CD14-positive monocyte (primary cell): ENCODE results near the gene CSMD2. TPM values are rescaled to one million over a fixed set of nuclear protein-coding genes. Genes with fewer than 3 reads are reported as not detected.

Source experiments
- DNase-seq, 3 donors: peaks; one replicate each; pipeline ENCODE4 v3.0.0-alpha.2; 2011 to 2022
- H2AFZ ChIP-seq: 2 replicates; pipeline ENCODE4 v1.6.0; 2012; ENCODE audit warnings: mild to moderate bottlenecking, low read depth, low read length, inconsistent platforms; ENCODE audit not compliant: insufficient read depth, poor library complexity, severe bottlenecking
- H3K27ac ChIP-seq, 2 donors: 1 replicate in 1 of 2; 2 replicates in 1 of 2; pipeline ENCODE4 v1.5.1; 2012 to 2013; ENCODE audit warnings: low read length in 2 of 2, control low read depth in 1 of 2, inconsistent platforms in 1 of 2, low read depth in 1 of 2, mild to moderate bottlenecking in 1 of 2
- H3K27me3 ChIP-seq, 2 donors: one replicate each; pipeline versions ENCODE4 v1.6.0 to v1.6.1; 2011 to 2013; ENCODE audit warnings: low read length in 2 of 2; ENCODE audit not compliant: control insufficient read depth in 2 of 2, insufficient read depth in 2 of 2
- H3K36me3 ChIP-seq, 2 donors: replicated peaks in 1 of 2; 1 replicate in 1 of 2; 2 replicates in 1 of 2; pipeline versions ENCODE4 v1.5.1 to v1.6.1; 2012 to 2013; ENCODE audit warnings: low read length in 2 of 2, control low read depth in 1 of 2, inconsistent platforms in 1 of 2, mild to moderate bottlenecking in 1 of 2; ENCODE audit not compliant: insufficient read depth in 2 of 2, control insufficient read depth in 1 of 2
- H3K4me1 ChIP-seq, 2 donors: 1 replicate in 1 of 2; 2 replicates in 1 of 2; pipeline versions ENCODE4 v1.5.1 to v1.6.1; 2012 to 2013; ENCODE audit warnings: low read length in 2 of 2, control low read depth in 1 of 2, inconsistent platforms in 1 of 2, mild to moderate bottlenecking in 1 of 2, moderate library complexity in 1 of 2; ENCODE audit not compliant: insufficient read depth in 2 of 2, control insufficient read depth in 1 of 2
- H3K4me2 ChIP-seq: replicated peaks from 2 replicates; pipeline ENCODE3; 2012; ENCODE audit warnings: low read length, moderate library complexity, mild to moderate bottlenecking; ENCODE audit not compliant: poor library complexity, severe bottlenecking; ENCODE audit errors: extremely low read depth
- H3K4me3 ChIP-seq, 3 experiments: fragments of 200-600 bp in 1 of 3; sonication (generic) in 1 of 3; replicated peaks in 1 of 3; 1 replicate in 2 of 3; 2 replicates in 1 of 3; pipeline ENCODE4 v1.5.1; 2011 to 2013; ENCODE audit warnings: low read length in 3 of 3, mild to moderate bottlenecking in 3 of 3, control low read depth in 2 of 3, low read depth in 2 of 3, inconsistent platforms in 1 of 3, moderate library complexity in 1 of 3
- H3K79me2 ChIP-seq: 2 replicates; pipeline ENCODE4 v1.6.0; 2012; ENCODE audit warnings: mild to moderate bottlenecking, control low read depth, inconsistent platforms, low read length, moderate library complexity; ENCODE audit not compliant: insufficient read depth
- H3K9ac ChIP-seq: 2 replicates; pipeline ENCODE4 v1.6.0; 2017; ENCODE audit warnings: low read length, mild to moderate bottlenecking; ENCODE audit not compliant: insufficient read depth, poor library complexity, severe bottlenecking
- H3K9me3 ChIP-seq, 2 donors: replicated peaks in 1 of 2; 1 replicate in 1 of 2; 2 replicates in 1 of 2; pipeline versions ENCODE4 v1.5.1 to v1.6.1; 2012 to 2013; ENCODE audit warnings: low read length in 2 of 2, control low read depth in 1 of 2; ENCODE audit not compliant: control insufficient read depth in 1 of 2, insufficient read depth in 1 of 2
- H4K20me1 ChIP-seq: 2 replicates; pipeline ENCODE4 v1.6.0; 2012; ENCODE audit warnings: mild to moderate bottlenecking, low read length, control low read depth, moderate library complexity; ENCODE audit not compliant: insufficient read depth
- H3K27ac Mint-ChIP-seq, 7 donors: one replicate each; pipeline ENCODE4 v1.8.0; 2020; ENCODE audit warnings: mild to moderate bottlenecking in 7 of 7, mixed read lengths in 7 of 7, moderate library complexity in 6 of 7, inconsistent platforms in 2 of 7
- H3K27me3 Mint-ChIP-seq, 3 donors: one replicate each; pipeline ENCODE4 v1.8.0; 2021 to 2022; ENCODE audit warnings: low read depth in 3 of 3, mild to moderate bottlenecking in 3 of 3, mixed read lengths in 3 of 3, moderate library complexity in 3 of 3, inconsistent platforms in 1 of 3
- H3K36me3 Mint-ChIP-seq, 2 donors: one replicate each; pipeline ENCODE4 v1.8.0; 2020; ENCODE audit warnings: mixed read lengths in 2 of 2, inconsistent platforms in 1 of 2, mild to moderate bottlenecking in 1 of 2
- H3K4me1 Mint-ChIP-seq: one replicate; pipeline ENCODE4 v1.8.0; 2020; ENCODE audit warnings: mild to moderate bottlenecking, mixed read lengths
- H3K4me3 Mint-ChIP-seq, 2 donors: one replicate each; pipeline ENCODE4 v1.8.0; 2020; ENCODE audit warnings: mild to moderate bottlenecking in 2 of 2, mixed read lengths in 2 of 2, moderate library complexity in 1 of 2
- H3K9me3 Mint-ChIP-seq, 7 donors: one replicate each; pipeline ENCODE4 v1.8.0; 2020 to 2022; ENCODE audit warnings: mixed read lengths in 7 of 7, mild to moderate bottlenecking in 6 of 7, moderate library complexity in 6 of 7, inconsistent platforms in 2 of 7
- WGBS: methylation state at CpG from one replicate; pipeline ENCODE4 v1.1.5; 2013; ENCODE audit warnings: missing lambda C conversion rate; ENCODE audit not compliant: insufficient coverage; 5-methylcytosine and 5-hydroxymethylcytosine counted together
- intact Hi-C, 2 donors: fragments of 100-400 bp; cut with micrococcal nuclease; formaldehyde crosslinking; loops; one replicate each; pipeline versions ENCODE4 v1.15.0 to v1.15.1; 2023
- polyA plus RNA-seq, 3 donors: library from polyadenylated mRNA; depleted of rRNA in 1 of 3; unstranded in 2 of 3; stranded (reverse) in 1 of 3; fragments of 300-500 nt in 2 of 3; fragments of >200 nt in 1 of 3; fragmentation: Illumina TruSeq in 2 of 3; gene quantifications; 1 replicate in 2 of 3; 2 replicates in 1 of 3; pipeline ENCODE4 v1.2.3, GENCODE V29; 2012 to 2021
- TF ChIP-seq, protein P1 (sequence below): fragments of 200-600 bp; IDR thresholded peaks from one replicate; pipeline ENCODE4 v1.8.0; 2022; ENCODE audit warnings: antibody characterized with exemption, mild to moderate bottlenecking

The CSMD2 gene
- polyA plus RNA-seq, 3 donors, result 0.04 TPM; not detected in 2

DNA sequence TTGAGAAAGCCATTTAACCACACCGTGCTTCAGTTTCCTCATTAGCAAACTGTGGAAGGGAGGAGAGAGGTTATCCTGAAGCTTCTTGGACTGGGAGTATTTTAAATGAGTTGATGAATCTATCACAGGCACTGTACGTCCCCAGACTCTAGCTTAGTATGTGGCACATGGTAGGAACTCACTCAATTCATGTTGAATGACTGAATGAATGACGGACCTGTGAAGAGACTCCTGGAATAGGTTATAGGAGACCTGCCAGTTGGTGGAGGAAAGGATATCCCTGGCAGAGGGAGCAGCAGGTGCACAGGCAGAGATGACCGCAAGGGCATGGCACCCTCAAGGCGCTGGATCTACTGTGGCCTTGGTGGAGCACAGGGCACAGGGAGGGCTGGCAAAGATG, 182.6 kb downstream of the CSMD2 start:
- H3K9me3 Mint-ChIP-seq, result peaks cover 0 to 1% (median 0%) of the 10 kb centered on the region in 7 donors
- Histone ChIP-seq H3K79me2 (no peaks in the 10 kb centered on the region), H3K9ac (no peak overlapping the region), H3K4me2 (no peak overlapping the region), H3K27me3 (no peaks in the 10 kb centered on the region), H3K9me3 (no peaks in the 10 kb centered on the region), H3K27ac (no peak overlapping the region), H3K36me3 (no peaks in the 10 kb centered on the region), H3K4me3 (no peak overlapping the region), H4K20me1 (no peaks in the 10 kb centered on the region), H3K4me1 (no peaks in the 10 kb centered on the region), H2AFZ (no peak overlapping the region)
- peaks cover 8 to 15% (median 11%) of the 10 kb centered on the region in 3 donors for H3K27me3 Mint-ChIP-seq
- intact Hi-C loops, result no loop called here
- no peaks in the 10 kb centered on the region for H3K36me3 Mint-ChIP-seq
- H3K27ac Mint-ChIP-seq, result no peak overlapping the region
- H3K4me3 Mint-ChIP-seq, result no peak overlapping the region
- DNase-seq, result no peak
- 86% methylated on average over 4 of the region's 5 CpGs for WGBS
- no peaks in the 10 kb centered on the region for H3K4me1 Mint-ChIP-seq
- TF ChIP-seq, protein P1, sequence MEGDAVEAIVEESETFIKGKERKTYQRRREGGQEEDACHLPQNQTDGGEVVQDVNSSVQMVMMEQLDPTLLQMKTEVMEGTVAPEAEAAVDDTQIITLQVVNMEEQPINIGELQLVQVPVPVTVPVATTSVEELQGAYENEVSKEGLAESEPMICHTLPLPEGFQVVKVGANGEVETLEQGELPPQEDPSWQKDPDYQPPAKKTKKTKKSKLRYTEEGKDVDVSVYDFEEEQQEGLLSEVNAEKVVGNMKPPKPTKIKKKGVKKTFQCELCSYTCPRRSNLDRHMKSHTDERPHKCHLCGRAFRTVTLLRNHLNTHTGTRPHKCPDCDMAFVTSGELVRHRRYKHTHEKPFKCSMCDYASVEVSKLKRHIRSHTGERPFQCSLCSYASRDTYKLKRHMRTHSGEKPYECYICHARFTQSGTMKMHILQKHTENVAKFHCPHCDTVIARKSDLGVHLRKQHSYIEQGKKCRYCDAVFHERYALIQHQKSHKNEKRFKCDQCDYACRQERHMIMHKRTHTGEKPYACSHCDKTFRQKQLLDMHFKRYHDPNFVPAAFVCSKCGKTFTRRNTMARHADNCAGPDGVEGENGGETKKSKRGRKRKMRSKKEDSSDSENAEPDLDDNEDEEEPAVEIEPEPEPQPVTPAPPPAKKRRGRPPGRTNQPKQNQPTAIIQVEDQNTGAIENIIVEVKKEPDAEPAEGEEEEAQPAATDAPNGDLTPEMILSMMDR, result no peak

DNA sequence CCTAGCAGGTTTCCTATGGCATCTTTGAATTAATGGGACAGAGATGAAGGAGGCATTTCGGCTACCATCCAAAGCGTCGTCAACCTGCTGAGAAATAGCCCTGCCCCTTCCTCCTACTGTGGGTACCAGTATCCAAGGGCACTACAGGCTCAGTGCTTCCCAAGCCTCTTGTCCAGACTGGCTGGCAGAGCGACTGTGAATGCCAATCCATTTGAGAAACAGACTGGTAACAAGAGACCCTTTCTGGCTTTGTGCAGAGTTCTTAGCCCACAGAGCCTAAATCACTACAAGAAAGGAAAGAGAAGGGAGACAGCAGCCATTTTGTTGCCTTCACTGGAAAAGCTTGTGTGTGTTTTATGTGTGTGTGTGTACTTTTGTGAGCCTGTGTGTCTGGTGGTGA, 185.7 kb downstream of the CSMD2 start:
- H3K4me1 ChIP-seq, result no peaks in the 10 kb centered on the region
- H3K79me2 ChIP-seq, result no peaks in the 10 kb centered on the region
- no peak overlapping the region for H3K9ac ChIP-seq
- Mint-ChIP-seq H3K27ac (no peak overlapping the region), H3K27me3 (peaks cover 6 to 14% (median 12%) of the 10 kb centered on the region in 3 donors), H3K9me3 (no peaks in the 10 kb centered on the region), H3K36me3 (no peaks in the 10 kb centered on the region), H3K4me3 (no peak overlapping the region), H3K4me1 (no peaks in the 10 kb centered on the region)
- H3K27ac ChIP-seq, result no peak overlapping the region
- H3K4me2 ChIP-seq, result no peak overlapping the region
- 87% methylated on average over 3 of the region's 4 CpGs for WGBS
- no peaks in the 10 kb centered on the region for H4K20me1 ChIP-seq
- H3K4me3 ChIP-seq, result no peak overlapping the region
- DNase-seq, result no peak
- H3K27me3 ChIP-seq, result no peaks in the 10 kb centered on the region
- no peak overlapping the region for H2AFZ ChIP-seq
- no peaks in the 10 kb centered on the region for H3K36me3 ChIP-seq
- H3K9me3 ChIP-seq, result no peaks in the 10 kb centered on the region
- TF ChIP-seq, protein P1, result no peak
- intact Hi-C loops, result no loop called here
